GM12878 (cell line): ENCODE data around the gene ASIP.

Source experiments
- CHD4 ChIP-seq: fragments of 200-600 bp; sonication (generic); IDR thresholded peaks from 2 replicates; pipeline ENCODE4 v1.6.1; 2016; ENCODE audit warnings: mild to moderate bottlenecking
- CTCF ChIP-seq, 3 experiments: IDR thresholded peaks in 2 of 3; conservative IDR thresholded peaks in 1 of 3; 2 replicates each; pipeline ENCODE4 v1.5.1; 2011; ENCODE audit warnings: low read depth in 3 of 3, low read length in 3 of 3, mild to moderate bottlenecking in 3 of 3, control low read depth in 2 of 3, moderate library complexity in 2 of 3, inconsistent platforms in 1 of 3, mixed read lengths in 1 of 3; ENCODE audit not compliant: control insufficient read depth in 2 of 3, insufficient read depth in 1 of 3; ENCODE audit errors: extremely low read depth in 1 of 3
- E2F4 ChIP-seq: IDR thresholded peaks from 2 replicates; pipeline ENCODE4 v1.6.1; 2012; ENCODE audit warnings: low read depth, low read length, improper control_type of control experiment
- EGR1 ChIP-seq, 2 experiments: IDR thresholded peaks; 1 replicate in 1 of 2; 2 replicates in 1 of 2; pipeline ENCODE4 v1.6.1; 2011 to 2012; ENCODE audit warnings: low read depth in 2 of 2, low read length in 2 of 2, borderline replicate concordance in 1 of 2, mild to moderate bottlenecking in 1 of 2, moderate library complexity in 1 of 2
- EP300 ChIP-seq, 2 experiments: fragments of 150-350 bp in 1 of 2; IDR thresholded peaks; 2 replicates each; pipeline ENCODE4 v1.6.1; 2011 to 2012; ENCODE audit warnings: low read depth in 2 of 2, low read length in 2 of 2, borderline replicate concordance in 1 of 2, improper control_type of control experiment in 1 of 2, inconsistent platforms in 1 of 2; ENCODE audit not compliant: control insufficient read depth in 1 of 2
- HDAC6 ChIP-seq: fragments of 200-600 bp; sonication (generic); IDR thresholded peaks from one replicate; pipeline ENCODE4 v1.8.0; 2017; ENCODE audit warnings: antibody characterized with exemption; ENCODE audit not compliant: unreplicated experiment
- MYB ChIP-seq: fragments of 150-350 bp; IDR thresholded peaks from 2 replicates; pipeline ENCODE4 v1.6.1; 2014; ENCODE audit warnings: mild to moderate bottlenecking, low read depth, low read length, borderline replicate concordance
- PML ChIP-seq: IDR thresholded peaks from 2 replicates; pipeline ENCODE4 v1.6.1; 2012; ENCODE audit warnings: low read length, inconsistent platforms
- POLR2A ChIP-seq: IDR thresholded peaks from 2 replicates; pipeline ENCODE4 v1.6.1; 2011; ENCODE audit warnings: low read depth, mild to moderate bottlenecking, low read length
- POLR2AphosphoS5 ChIP-seq: IDR thresholded peaks from 2 replicates; pipeline ENCODE4 v1.6.1; 2011; ENCODE audit warnings: mild to moderate bottlenecking, low read length, inconsistent platforms
- RAD21 ChIP-seq: IDR thresholded peaks from 2 replicates; pipeline ENCODE4 v1.6.1; 2011; ENCODE audit warnings: mild to moderate bottlenecking, low read depth, low read length, moderate library complexity; ENCODE audit not compliant: insufficient read depth
- SPI1 ChIP-seq: IDR thresholded peaks from 2 replicates; pipeline ENCODE4 v1.6.1; 2011; ENCODE audit warnings: low read depth, mild to moderate bottlenecking, low read length, moderate library complexity, borderline replicate concordance; ENCODE audit not compliant: insufficient read depth
- TAF1 ChIP-seq: IDR thresholded peaks from 2 replicates; pipeline ENCODE4 v1.6.1; 2011; ENCODE audit warnings: mild to moderate bottlenecking, low read depth, low read length, borderline replicate concordance
- YY1 ChIP-seq: IDR thresholded peaks from 2 replicates; pipeline ENCODE4 v1.6.1; 2011; ENCODE audit warnings: low read depth, mild to moderate bottlenecking, low read length

DNA sequence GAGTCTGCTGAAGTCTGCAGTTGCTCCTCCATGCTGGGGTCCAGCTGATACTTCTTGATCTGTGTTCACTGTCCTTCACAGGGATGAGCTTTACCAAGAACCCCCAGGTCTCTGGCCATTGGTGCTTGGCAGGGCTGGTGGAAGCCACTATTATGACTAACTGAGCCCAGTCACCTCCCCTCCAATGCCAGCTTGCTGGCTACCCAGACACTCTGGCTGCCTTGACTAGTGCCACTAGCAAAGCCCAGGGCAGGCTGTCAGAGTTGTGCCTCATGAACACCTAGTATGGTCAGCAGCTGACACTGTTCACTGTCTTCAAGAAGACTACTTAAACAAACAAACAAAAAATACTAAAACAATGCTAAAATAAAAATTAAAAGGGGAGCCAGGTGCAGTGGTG is 8.8 kb downstream of the ASIP start:
- TF ChIP-seq EGR1 (IDR thresholded peaks at IDR 0.05; ENCODE audit: borderline replicate concordance in 1 of 2, low read depth in 2 of 2, low read length in 2 of 2) = no peak
- no peak for TF ChIP-seq SPI1
- no peak for TF ChIP-seq CTCF (IDR thresholded peaks at IDR 0.05 in 2 of 3, conservative IDR thresholded peaks at IDR 0.05 in 1 of 3; ENCODE audit: control insufficient read depth in 2 of 3, extremely low read depth in 1 of 3, insufficient read depth in 1 of 3, low read depth in 3 of 3, low read length in 3 of 3)
- TF ChIP-seq YY1 = no peak
- TF ChIP-seq PML = no peak
- no peak for TF ChIP-seq E2F4
- TF ChIP-seq HDAC6 = no peak
- TF ChIP-seq MYB = no peak
- TF ChIP-seq TAF1 = no peak
- no peak for TF ChIP-seq EP300 (IDR thresholded peaks at IDR 0.05; ENCODE audit: borderline replicate concordance in 1 of 2, control insufficient read depth in 1 of 2, low read depth in 2 of 2, low read length in 2 of 2)
- TF ChIP-seq POLR2A = no peak
- no peak for TF ChIP-seq POLR2AphosphoS5
- TF ChIP-seq RAD21 = no peak
- no peak for TF ChIP-seq CHD4
